Inflammatory macrophage treated with lipopolysaccharide for 1 hour (primary cell): ENCODE results near the gene COG7.
"Not testable (repeated sequence)": the region's sequence is repeated elsewhere in the genome, so short reads cannot be mapped to it uniquely, and the experiment has no call there.

Source experiments
- DNase-seq, 2 donors: peaks; one replicate each; pipeline ENCODE4 v3.0.0-alpha.2; 2020 to 2022

COG7 gene

DNA sequence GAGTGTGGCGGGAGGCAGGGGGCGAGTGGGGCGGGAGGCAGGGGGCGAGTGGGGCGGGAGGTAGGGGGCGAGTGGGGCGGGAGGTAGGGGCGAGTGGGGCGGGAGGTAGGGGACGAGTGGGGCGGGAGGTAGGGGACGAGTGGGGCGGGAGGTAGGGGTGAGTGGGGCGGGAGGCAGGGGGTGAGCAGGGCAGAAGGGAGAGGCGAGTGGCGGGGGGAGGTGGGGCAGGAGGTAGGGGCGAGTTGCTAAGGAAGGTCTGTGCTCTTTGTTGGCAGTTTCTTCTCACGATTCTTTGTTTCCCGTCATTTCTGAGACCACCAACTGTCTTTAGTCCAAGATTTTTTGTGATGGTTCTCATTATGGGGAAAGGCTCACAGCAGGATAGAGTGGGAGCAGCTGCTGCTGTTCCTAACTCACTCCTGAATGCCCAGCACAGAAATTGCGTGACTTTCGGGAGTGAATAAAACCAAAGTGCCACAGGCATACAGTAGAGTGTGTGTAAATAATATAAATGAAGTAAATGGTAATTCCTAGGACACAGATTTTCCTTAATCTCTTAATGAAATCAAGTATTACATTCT, 44.7 kb downstream of the COG7 start:
- no peak for DNase-seq

DNA sequence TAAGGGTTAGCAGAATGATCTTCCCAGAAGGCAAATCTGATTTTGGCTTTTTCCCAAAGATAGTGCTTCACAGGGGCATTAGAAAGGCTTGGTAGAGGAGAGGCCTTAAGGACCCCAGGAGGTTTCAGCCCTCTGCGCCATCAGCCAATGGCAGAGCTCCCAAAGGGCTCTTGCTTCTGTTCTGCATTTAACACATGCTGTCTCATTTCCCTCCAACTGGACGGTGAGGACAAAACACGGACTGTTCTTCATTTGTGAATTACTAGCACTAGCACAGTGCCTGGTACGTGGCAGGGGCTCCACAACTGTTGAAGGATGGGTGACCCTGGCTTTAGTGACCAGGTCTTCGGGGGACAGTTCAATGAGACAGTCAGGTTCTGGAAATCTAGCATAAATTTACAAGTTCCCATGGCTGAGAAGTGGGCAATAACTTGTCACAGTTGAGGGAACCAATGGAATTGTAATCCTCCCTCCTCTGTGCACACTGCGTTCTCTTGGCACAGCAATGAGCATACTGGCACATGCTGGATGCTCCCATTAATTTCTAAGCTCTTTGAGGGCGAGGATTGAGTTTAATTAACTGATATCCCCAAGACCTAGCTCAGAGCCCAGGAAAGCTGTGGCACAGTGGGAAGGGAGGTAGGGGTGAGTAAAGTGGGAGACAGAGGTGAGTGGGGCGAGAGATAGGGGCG, 45.4 kb downstream of the COG7 start:
- DNase-seq, result no peak

DNA sequence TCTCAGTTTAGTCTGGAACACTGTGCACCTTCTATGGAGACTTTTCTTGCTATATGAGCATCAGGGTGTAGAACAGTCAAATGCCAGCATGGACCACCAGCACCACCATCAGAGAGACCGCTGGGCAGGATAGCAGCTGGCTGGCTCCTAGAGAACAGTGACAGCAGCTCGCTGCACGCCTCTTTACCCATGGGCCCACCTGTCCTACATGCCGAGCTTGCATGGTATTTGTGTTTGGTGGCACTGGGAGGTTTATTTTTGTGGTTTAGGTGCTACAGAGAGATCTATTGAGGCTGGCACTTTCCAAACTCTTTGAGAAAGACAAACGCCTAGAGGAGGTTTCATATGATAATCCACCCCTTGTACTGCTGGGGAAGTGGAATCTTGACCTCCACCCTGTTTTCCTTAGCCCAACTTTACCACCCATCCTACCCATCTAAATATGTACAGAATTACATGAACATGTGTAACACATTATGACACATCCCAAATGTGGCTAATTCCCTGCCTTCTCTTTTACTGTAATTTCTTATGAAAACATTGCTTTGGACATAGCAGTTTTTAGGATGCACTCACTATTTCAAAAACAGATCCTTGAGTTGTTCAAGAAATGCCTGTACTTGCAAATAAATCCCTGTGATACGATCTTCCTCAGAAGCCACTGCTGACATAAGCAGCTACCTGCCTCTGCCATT, 46.3 kb downstream of the COG7 start:
- DNase-seq, result no peak

DNA sequence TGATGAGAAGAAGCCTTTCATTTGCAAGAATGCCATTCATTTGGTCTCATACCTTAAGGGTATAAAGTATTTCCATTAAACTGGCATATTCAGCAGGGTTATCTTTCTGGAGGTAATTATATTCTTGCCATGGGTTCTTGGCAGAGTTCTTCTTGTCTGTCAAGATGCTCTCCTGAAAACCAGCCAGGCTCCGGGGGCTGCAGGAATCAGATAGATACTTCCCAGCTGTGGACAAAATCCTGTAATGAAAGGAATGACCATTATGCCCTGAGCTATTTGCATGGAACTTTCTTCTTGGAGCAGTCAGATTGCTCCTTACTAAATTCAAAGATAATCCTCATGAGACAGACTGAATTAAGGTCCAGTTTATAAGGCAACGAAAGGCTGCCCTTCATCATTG, 47.0 kb downstream of the COG7 start:
- DNase-seq, result no peak

DNA sequence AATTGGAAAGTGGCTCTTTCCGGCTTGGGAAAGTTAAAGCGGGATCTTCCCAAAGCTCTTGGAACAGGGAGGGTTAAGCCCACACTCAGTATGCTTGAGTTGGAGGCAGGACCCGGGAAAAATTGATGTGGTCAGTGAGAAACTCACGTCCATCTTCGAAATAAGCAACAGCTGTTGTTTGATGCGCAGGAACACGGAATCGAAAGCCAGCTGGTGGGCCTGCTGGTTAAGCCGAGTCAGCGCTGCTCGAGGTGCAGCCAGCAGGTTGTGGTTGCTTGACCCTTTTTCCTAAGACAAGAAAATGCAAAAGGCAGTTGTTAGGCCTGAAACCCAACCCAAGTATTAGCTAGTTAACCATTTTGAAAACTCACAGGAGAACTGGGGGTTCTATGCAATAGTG, 49.4 kb downstream of the COG7 start:
- DNase-seq, result no peak

DNA sequence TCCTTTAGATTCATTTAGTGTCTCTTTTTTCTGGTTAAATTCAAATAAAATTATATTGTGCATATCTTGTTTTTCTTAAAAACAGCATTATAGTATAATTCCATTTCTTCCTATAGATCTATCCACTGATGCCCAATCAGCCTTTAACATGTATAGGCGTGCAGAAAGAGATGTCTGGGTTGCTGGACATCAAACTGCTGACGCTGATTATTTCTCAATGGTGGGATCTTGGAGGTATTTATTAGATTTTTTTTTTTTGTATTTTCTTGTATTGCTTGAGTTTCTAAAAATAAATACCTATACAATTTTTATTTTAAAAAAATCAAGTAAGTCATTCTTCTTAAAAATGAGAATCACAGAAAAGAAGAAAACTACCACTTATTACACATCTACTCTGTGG, 50.9 kb downstream of the COG7 start:
- no peak for DNase-seq

DNA sequence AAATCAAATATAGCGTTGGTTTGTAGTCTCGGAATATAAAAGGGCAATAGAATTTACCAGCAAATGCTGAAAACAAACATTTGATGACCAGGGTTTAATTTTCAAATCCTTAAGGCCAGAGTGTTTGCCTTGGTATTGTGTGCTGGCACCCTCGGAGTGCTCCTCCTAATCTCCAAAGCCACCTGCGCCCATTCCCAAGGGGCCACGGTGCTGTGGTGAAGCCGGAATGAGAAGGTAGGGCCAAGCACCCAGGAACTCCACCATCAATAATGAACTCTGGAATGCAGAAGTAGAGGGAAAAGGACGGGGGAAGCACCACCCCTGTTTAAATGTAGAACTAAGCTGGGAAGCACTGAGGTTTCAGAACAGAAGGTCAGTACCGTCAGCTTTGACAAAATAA, 51.9 kb downstream of the COG7 start:
- no peak for DNase-seq

DNA sequence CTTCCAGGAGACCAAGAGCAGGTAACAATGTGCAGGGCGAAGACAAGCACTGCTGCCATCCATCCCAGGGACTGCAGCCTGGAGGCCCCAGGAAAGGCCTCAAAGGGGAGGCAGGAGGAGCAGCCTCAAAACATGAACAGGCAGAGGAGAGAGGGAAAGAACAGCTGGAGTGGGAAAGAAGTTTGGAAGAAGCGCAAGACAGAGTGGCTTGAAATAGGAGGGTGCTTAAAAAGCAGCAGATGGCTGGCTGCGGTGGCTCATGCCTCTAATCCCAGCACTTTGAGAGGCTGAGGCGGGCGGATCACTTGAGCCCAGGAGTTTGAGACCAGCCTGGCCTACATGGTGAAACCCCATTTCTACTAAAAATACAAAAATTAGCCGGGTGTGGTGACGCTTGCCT, 52.5 kb downstream of the COG7 start:
- DNase-seq, result not testable (repeated sequence)

DNA sequence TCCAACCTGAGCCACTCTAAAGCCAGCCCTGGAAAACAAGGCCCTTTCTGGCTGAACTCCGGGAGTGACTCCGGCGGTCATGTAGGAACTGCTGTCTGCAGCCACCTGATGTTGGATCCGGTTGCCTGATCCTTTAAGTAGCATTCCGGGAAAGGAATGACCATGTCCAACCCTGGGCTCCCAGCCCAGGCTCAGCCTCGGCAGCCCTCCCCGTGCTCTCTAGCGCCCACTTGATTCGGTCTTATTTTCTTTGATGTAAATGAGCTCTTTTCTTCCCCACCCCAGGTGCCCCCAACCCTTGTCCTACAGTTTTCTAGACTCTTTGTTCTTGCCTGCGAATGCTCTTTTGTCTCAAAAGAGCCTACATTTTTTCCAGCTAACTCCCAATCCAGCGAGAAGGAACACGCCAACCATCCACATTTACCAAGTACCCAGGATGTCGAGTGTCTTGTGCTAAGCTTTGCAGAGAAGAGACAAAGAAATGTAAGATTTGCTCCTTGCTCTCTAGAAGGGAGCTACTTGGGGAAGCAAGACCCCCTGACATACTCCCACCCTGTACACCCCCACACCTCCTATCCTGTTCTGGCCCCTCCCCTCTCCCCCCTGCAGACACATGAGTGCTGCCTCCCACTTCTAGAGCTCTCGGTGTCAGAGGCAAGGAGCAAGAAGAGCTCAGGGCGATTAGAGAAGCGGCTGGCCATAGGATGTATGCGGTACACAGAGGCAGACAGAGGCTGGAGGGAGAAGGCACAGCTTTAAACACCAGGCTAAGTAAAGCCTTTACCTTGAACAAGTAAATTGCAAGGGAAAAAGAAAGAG, 53.8 kb downstream of the COG7 start:
- no peak for DNase-seq

DNA sequence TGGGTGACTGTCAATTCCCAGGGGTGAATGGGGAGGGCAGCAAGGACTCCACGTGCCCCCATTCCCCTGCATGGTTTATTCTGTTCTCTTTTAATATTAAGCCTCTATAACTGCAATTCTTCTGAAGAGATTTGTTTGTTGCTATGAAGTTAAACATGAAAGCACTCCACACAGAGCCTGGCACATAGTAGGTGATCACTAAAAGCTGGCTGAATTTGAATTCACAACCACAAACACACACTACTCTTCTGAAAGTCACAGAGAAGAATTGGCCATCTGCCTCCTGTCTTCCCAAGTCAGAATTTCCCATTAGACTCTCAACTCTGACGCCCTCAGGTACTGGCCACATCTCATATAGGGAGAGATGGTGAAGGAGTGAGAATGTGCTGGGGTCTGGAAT, 55.5 kb downstream of the COG7 start:
- no peak for DNase-seq

DNA sequence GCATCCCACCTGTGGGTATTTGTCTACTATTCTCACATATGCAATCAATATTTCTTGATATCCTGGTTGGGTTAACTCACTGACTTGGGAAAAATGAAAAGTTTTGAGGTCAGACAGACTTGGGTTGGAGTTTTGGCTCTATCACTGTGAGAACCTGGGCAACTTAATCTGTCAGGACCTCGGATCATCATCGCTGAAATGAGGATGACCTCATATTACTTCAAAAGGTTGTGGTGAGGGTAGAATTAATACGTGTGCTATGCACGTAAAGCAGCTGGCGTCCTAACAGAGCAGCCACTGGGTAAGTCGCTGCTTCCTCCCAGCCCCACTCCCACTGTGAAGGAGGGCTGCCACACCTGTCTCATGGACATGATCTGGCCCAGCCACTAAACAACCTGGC, 57.3 kb downstream of the COG7 start:
- DNase-seq, result no peak

DNA sequence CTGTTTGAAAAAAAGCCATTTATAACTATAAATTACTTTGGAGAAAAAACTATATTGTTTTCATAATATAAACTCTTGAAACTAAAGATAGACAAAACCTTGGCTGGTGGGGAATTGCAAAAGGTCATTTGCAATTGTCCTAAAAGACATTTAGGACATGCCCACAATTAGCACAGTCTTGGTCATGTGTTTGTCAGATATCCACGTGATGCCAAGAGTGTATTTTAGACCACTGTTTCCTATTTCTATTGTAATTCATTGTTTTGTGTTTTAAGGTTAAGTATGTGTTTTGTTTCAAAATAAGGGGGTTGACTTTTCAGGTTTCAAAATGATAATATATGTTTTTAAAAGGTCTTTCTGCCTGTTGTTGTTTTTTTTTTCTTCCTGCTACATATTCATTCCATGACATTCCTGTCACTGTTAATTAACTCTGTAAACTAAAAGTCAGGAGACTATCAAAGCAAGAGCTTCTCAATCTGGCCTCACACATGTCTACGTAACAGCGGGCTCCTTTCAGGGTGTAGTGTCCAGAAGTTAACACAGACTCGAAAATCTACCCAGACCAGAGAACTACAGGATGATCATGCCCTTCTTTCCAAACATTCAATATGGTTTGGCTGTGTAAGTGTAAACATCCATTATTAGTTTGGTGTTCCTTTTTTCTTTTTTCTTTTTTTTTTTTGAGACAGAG, 58.7 kb downstream of the COG7 start:
- DNase-seq, result no peak

DNA sequence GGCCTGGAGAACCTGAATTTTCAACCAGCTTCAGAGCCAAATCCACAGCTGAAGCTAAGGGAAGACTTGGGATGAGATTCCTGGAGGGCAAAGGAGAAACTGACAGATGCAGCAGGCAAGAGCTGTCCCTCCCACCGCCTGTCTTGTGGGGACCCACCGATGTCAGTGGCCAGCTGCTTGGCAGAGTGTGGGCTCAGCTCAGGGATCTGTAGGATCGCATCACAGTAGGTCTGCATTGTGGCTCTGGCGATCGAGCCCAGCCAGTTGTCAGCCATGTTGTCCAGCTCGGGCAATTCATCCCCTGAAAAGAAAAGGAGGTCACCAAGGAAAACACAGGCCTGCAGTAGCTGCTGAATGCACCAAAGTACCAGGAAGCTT, 60.8 kb downstream of the COG7 start:
- no peak for DNase-seq

DNA sequence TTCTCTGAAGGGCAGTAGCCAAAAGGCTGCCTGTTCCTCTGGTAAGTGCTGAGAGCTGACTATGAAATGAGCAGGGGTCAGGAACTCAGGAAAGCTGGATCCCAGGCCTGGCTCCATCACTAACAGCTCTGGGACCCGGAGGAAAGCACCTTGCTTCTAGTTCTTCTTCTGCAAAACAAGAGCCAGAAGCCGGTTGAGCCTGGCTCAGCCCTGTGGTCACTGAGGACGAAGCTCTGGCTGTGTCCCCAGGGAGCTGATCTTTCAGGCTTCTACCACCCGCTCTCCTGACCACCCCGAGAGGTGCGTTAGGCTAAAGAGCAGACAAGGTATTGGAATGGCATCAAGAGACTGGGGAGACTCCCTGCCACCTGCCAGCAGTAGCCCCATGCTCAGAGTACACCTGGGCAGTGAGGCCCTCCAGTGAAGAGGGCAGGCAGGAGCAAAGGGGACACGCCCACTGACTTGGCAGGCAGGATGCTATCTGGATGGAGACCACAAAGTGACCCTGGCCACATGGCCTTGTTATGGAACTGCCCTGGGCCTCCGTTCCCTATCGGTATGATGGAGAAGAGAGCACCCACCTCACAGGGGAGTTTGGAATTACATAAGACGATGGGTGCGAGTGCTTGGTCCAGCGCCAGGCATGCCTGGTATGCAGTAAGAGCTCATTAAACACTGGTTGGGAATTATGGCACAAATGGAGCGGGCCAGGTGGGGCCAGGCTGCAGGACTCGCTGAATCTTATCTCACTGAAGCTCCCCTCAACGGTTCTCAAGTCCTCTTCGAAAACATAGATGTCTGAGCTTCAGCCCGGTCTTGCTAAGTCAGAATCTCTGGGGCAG, 61.4 kb downstream of the COG7 start:
- DNase-seq, result no peak

DNA sequence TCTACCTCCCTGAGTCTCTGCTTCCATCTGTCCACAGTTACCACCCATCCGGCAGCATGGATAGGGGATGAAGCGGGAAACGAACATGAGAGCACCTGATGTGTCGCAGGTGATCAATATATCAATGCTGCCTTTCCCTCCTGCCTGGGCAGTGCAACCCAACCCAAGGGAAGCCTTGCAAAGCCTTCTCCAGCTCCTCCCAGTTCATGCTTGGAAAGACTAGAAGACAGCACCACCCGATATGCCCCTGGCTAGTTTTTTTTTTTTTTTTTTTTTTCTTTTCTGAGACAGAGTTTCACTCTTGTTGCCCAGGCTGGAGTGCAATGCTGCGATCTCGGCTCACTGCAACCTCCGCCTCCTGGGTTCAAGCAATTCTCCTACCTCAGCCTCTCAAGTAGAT, 63.1 kb downstream of the COG7 start:
- DNase-seq, result not testable (repeated sequence)

DNA sequence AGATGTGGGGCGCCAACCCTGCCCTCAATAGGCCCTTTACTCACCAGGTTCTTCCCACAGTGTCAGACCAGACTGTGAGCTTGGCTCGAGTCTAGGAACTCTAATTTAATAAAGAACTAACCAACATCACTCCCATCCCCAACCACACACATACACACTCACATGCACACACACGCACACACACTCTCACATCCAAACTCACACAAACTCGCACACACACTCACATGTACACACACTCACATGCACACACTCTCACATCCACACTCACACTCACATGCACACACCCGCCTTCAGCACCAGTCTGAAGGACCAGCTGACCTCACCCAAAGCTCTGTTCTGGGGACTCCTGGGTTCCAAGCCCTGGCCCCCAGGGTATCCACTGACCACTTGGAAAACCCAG, 63.8 kb downstream of the COG7 start:
- DNase-seq, result no peak

DNA sequence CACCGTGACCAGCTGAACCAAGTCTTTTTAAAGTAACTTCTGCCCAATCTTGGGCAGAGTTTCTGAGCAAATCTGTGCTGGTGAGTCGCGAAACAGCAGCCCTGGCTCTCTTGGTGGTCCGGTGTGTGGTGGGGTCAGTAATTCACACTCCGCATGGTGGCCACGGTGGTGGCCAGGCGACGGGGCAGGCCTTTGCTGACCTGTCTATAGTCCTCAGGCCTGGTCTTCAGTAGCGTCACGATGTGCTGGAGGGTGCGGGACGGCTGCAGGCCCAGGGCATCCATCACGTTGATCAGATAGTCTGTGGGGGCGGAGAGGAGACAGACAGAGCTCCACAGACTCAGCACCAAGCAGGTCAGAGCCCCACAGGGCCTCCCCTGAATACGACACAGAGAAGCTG, 64.2 kb downstream of the COG7 start:
- DNase-seq, result no peak

DNA sequence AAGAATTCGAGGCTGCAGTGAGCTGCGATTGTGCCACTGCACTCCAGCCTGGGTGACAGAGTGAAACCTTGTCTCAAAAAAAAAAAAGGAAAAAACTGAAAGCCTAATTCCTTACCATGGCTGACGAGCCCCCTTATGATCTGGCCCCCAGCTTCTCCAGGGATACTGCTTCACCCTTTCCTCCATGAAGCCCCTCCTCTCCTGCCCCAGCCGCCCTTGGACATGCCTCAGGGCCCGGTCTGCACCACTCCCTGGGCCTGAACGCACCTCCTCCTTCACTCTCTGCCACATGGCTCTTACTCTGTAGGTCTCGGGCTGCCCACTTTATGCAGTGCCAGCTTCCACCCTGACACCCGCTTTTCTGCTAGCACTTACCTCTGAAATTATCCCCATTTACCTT, 65.3 kb downstream of the COG7 start:
- no peak for DNase-seq

DNA sequence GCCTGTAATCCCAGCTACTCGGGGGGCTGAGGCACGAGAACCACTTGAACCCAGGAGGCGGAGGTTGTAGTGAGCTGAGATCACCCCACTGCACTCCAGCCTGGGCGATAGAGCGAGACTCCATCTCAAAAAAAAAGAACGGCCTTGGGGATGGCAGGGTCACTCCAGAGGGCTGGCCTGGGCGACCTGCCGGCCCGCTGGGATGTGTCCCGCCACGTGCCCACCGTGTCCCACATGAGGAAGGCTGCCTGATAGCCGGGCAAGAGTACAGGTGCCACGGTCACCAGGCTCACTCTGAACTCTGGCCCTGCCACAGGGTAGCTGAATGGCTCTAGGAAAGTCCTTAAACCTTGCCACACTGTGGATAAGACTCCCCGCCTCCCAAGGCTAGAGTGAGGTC, 67.5 kb downstream of the COG7 start:
- DNase-seq, result no peak

DNA sequence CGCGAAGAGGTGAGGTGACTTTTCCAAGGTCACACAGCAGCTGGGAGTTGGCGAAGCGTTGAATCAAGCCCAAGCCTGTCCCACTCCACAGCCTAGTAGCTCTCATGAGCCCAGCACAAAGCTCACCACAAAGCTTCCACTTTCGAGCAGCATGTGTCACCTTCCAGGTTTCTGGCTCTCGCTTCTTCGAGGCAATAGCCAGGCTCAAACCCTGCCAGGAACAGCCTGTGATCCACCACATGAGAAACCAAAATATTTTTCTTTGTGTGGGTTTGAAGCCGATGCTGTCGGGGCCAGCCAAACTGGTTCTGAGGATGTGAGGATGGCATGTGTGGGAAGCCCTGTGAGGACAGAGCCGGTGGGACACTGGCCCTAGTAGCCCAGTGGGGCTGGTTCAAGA, 68.1 kb downstream of the COG7 start:
- DNase-seq, result no peak

DNA sequence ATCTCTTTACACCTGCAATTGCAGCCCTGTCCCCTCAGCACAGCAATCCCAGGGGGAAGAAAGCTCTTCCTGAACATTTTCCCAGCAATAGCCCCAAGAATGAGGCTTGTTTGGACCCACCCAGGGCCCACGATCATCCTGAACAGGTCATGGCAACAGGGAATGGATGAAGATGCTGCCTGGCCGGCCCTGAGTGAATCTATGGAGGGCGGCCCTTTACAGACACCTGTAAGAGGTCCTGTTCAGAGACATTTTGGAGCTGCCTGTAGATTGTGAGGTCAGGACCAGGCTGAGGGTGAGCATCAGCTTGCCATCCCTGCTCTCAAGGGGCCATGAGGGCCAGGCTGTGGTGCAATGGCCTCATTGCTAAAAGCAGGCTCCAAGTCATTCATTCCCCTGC, 69.1 kb downstream of the COG7 start:
- no peak for DNase-seq

DNA sequence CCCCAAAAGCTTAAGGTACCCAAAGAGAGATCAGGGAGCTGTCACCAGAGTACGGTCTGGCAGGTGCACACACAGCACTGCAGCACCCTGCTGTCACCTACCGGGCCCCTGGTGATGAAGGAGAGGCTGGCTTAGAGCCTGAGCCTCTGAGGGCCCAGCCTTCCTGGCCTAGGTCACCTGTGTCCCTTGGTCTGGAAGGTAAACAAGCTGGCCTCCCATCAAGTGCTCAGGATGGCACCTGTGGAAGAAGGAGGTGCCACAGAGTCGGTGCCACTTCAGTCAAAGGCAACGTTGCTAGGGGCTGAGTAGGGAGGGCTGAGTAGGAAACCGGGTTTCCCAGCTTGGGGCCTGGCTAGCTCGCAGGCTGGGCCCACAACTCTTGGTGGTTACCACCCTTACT, 70.7 kb downstream of the COG7 start:
- no peak for DNase-seq
